H1 (cell line): ENCODE measurements around the gene ADAM30. TPM values are rescaled to one million over a fixed set of nuclear protein-coding genes. Genes with fewer than 3 reads are reported as not detected.

Experiments
- CTCF ChIA-PET: fragments of 300-600 bp; sonication (Branson Sonifier 250); formaldehyde crosslinking; loops from one replicate; lab custom pipeline; 2021; ENCODE audit not compliant: partially characterized antibody; lab: Charles Lee
- POLR2A ChIA-PET: fragments of 300-600 bp; sonication (Branson Sonifier 250); formaldehyde crosslinking; loops from one replicate; lab custom pipeline; 2021; ENCODE audit warnings: inconsistent platforms; ENCODE audit not compliant: partially characterized antibody; lab: Charles Lee
- DNase-seq, 2 experiments: peaks; one replicate each; pipeline versions ENCODE4 v3.0.0 to v3.0.0-alpha.2; 2010 to 2022; ENCODE audit warnings: low spot score in 2 of 2, low read depth in 1 of 2, mixed read lengths in 1 of 2
- FAIRE-seq: peaks from 2 replicates; lab custom pipeline; 2011; peaks lifted over from hg19 to GRCh38; lab: Jason Lieb, UNC
- H2AFZ ChIP-seq: 2 replicates; pipeline ENCODE4 v1.8.1; 2012; ENCODE audit warnings: low read length, inconsistent platforms
- H2AK5ac ChIP-seq: 2 replicates; pipeline ENCODE4 v1.6.1; 2013; ENCODE audit warnings: low read depth, low read length
- H2BK120ac ChIP-seq: replicated peaks from 2 replicates; pipeline ENCODE3; 2013; ENCODE audit warnings: low read depth, low read length, inconsistent platforms
- H2BK12ac ChIP-seq: 2 replicates; pipeline ENCODE4 v1.6.1; 2013; ENCODE audit warnings: low read depth, low read length
- H2BK15ac ChIP-seq: 2 replicates; pipeline ENCODE4 v1.6.1; 2013; ENCODE audit warnings: low read length
- H2BK20ac ChIP-seq: 2 replicates; pipeline ENCODE4 v1.6.1; 2013; ENCODE audit warnings: low read length
- H2BK5ac ChIP-seq: 2 replicates; pipeline ENCODE4 v1.6.1; 2013; ENCODE audit warnings: low read depth, low read length
- H3K14ac ChIP-seq: 2 replicates; pipeline ENCODE4 v1.6.1; 2013; ENCODE audit warnings: inconsistent platforms; ENCODE audit not compliant: insufficient read length
- H3K18ac ChIP-seq: 2 replicates; pipeline ENCODE4 v1.6.1; 2013; ENCODE audit warnings: low read length; ENCODE audit errors: extremely low read depth
- H3K23ac ChIP-seq: 2 replicates; pipeline ENCODE4 v1.6.1; 2013; ENCODE audit warnings: inconsistent platforms; ENCODE audit not compliant: insufficient read length
- H3K23me2 ChIP-seq: 2 replicates; pipeline ENCODE4 v1.6.1; 2013; ENCODE audit warnings: low read depth, low read length
- H3K27ac ChIP-seq: 2 replicates; pipeline ENCODE4 v1.6.1; 2011; ENCODE audit warnings: low read depth, low read length, inconsistent platforms
- H3K27me3 ChIP-seq, 4 experiments: replicated peaks in 1 of 4; 1 replicate in 1 of 4; 2 replicates in 3 of 4; pipeline versions ENCODE4 v1.6.1 to v1.8.1; 2011 to 2013; ENCODE audit warnings: low read length in 3 of 4, mild to moderate bottlenecking in 3 of 4, inconsistent platforms in 2 of 4, mixed read lengths in 2 of 4, moderate library complexity in 1 of 4; ENCODE audit not compliant: control insufficient read depth in 3 of 4, insufficient read depth in 3 of 4; ENCODE audit errors: extremely low read depth in 1 of 4
- H3K36me3 ChIP-seq, 4 experiments: 2 replicates each; pipeline versions ENCODE4 v1.6.1 to v1.8.1; 2011 to 2013; ENCODE audit warnings: mild to moderate bottlenecking in 4 of 4, low read length in 3 of 4, moderate library complexity in 2 of 4, control low read depth in 1 of 4, inconsistent platforms in 1 of 4; ENCODE audit not compliant: insufficient read depth in 4 of 4, control insufficient read depth in 2 of 4
- H3K4ac ChIP-seq: replicated peaks from 2 replicates; pipeline ENCODE3; 2013; ENCODE audit warnings: low read length, low read depth, mixed read lengths, inconsistent platforms; ENCODE audit not compliant: insufficient read length
- H3K4me1 ChIP-seq, 4 experiments: replicated peaks in 1 of 4; 1 replicate in 1 of 4; 2 replicates in 3 of 4; pipeline versions ENCODE4 v1.6.1 to v1.8.1; 2011 to 2013; ENCODE audit warnings: low read length in 3 of 4, inconsistent platforms in 2 of 4, mixed read lengths in 1 of 4; ENCODE audit not compliant: insufficient read depth in 4 of 4, control insufficient read depth in 3 of 4
- H3K4me2 ChIP-seq, 2 experiments: 2 replicates each; pipeline versions ENCODE4 v1.6.1 to v1.8.1; 2011 to 2013; ENCODE audit warnings: low read depth in 2 of 2, low read length in 2 of 2, control low read depth in 1 of 2, inconsistent platforms in 1 of 2, mild to moderate bottlenecking in 1 of 2; ENCODE audit not compliant: insufficient read depth in 1 of 2
- H3K4me3 ChIP-seq, 4 experiments: fragments of 200-600, 300-600 bp in 1 of 4; sonication (generic), shearing (Covaris generic), sonication (Bioruptor Twin) in 1 of 4; 2 replicates each; pipeline versions ENCODE4 v1.5.1 to v1.8.1; 2011 to 2016; ENCODE audit warnings: low read length in 4 of 4, low read depth in 3 of 4, control low read depth in 2 of 4, inconsistent platforms in 2 of 4, mild to moderate bottlenecking in 2 of 4, mixed read lengths in 1 of 4, moderate library complexity in 1 of 4; ENCODE audit not compliant: insufficient read depth in 2 of 4; ENCODE audit errors: extremely low read depth in 1 of 4
- H3K56ac ChIP-seq: replicated peaks from 2 replicates; pipeline ENCODE3; 2013; ENCODE audit warnings: low read depth, mild to moderate bottlenecking, mixed read lengths, low read length, inconsistent platforms; ENCODE audit not compliant: insufficient read length
- H3K79me1 ChIP-seq: 2 replicates; pipeline ENCODE4 v1.6.1; 2013; ENCODE audit warnings: low read depth, low read length, control low read depth
- H3K79me2 ChIP-seq, 2 experiments: 2 replicates each; pipeline versions ENCODE4 v1.6.1 to v1.8.1; 2012 to 2013; ENCODE audit warnings: low read length in 2 of 2, mild to moderate bottlenecking in 2 of 2, inconsistent platforms in 1 of 2; ENCODE audit not compliant: insufficient read depth in 2 of 2, control insufficient read depth in 1 of 2
- H3K9ac ChIP-seq, 4 experiments: replicated peaks in 1 of 4; 1 replicate in 1 of 4; 2 replicates in 3 of 4; pipeline versions ENCODE4 v1.6.1 to v1.8.1; 2011 to 2013; ENCODE audit warnings: low read depth in 3 of 4, low read length in 3 of 4, control low read depth in 2 of 4, mild to moderate bottlenecking in 2 of 4, moderate library complexity in 2 of 4, inconsistent platforms in 1 of 4; ENCODE audit errors: extremely low read depth in 1 of 4
- H3K9me3 ChIP-seq, 2 experiments: 2 replicates each; pipeline versions ENCODE4 v1.6.1 to v1.8.1; 2012 to 2013; ENCODE audit warnings: mild to moderate bottlenecking in 2 of 2, moderate library complexity in 2 of 2, control low read depth in 1 of 2, inconsistent platforms in 1 of 2, low read depth in 1 of 2, low read length in 1 of 2, mixed read lengths in 1 of 2; ENCODE audit not compliant: insufficient read depth in 2 of 2
- H4K20me1 ChIP-seq, 2 experiments: replicated peaks in 1 of 2; 2 replicates each; pipeline versions ENCODE3 to v1.8.1; 2011 to 2013; ENCODE audit warnings: inconsistent platforms in 2 of 2, low read length in 2 of 2, mild to moderate bottlenecking in 1 of 2; ENCODE audit not compliant: insufficient read depth in 2 of 2, control insufficient read depth in 1 of 2
- H4K5ac ChIP-seq: 2 replicates; pipeline ENCODE4 v1.6.1; 2013; ENCODE audit warnings: low read length, low read depth, mixed read lengths, inconsistent platforms; ENCODE audit not compliant: insufficient read length
- H4K8ac ChIP-seq: 2 replicates; pipeline ENCODE4 v1.8.0; 2013; ENCODE audit warnings: mild to moderate bottlenecking, moderate library complexity, low read length, inconsistent platforms; ENCODE audit not compliant: insufficient read depth; ENCODE audit errors: extremely low read depth
- H4K91ac ChIP-seq: replicated peaks from 2 replicates; pipeline ENCODE3; 2013; ENCODE audit warnings: low read length, mixed read lengths, inconsistent platforms; ENCODE audit not compliant: insufficient read length
- BACH1 ChIP-seq: IDR thresholded peaks from 2 replicates; pipeline ENCODE4 v1.6.1; 2012; ENCODE audit warnings: low read length, improper control_type of control experiment
- CEBPB ChIP-seq: IDR thresholded peaks from 2 replicates; pipeline ENCODE4 v1.6.1; 2012; ENCODE audit warnings: low read depth, low read length
- CHD1 ChIP-seq: IDR thresholded peaks from 2 replicates; pipeline ENCODE4 v1.6.1; 2012; ENCODE audit warnings: low read depth, low read length, improper control_type of control experiment
- HDAC2 ChIP-seq, 2 experiments: fragments of 300-600 bp in 1 of 2; sonication (generic) in 1 of 2; IDR thresholded peaks; 2 replicates each; pipeline ENCODE4 v1.6.1; 2011 to 2012; ENCODE audit warnings: low read depth in 2 of 2, low read length in 2 of 2, mild to moderate bottlenecking in 2 of 2, moderate library complexity in 2 of 2, borderline replicate concordance in 1 of 2, inconsistent platforms in 1 of 2
- NANOG ChIP-seq: IDR thresholded peaks from 2 replicates; pipeline ENCODE4 v1.6.1; 2011; ENCODE audit warnings: low read length, low read depth, mild to moderate bottlenecking, inconsistent platforms; ENCODE audit not compliant: insufficient read depth, poor library complexity, severe bottlenecking
- RFX5 ChIP-seq: IDR thresholded peaks from 2 replicates; pipeline ENCODE4 v1.6.1; 2011; ENCODE audit warnings: low read depth, low read length, improper control_type of control experiment, borderline replicate concordance
- RNF2 ChIP-seq: fragments of 200-900, 300-1000 bp; sonication (generic); IDR thresholded peaks from 2 replicates; pipeline ENCODE4 v1.7.1; 2016; ENCODE audit warnings: borderline replicate concordance, low read depth, mild to moderate bottlenecking, antibody characterized with exemption, low read length; ENCODE audit not compliant: poor library complexity, severe bottlenecking; ENCODE audit errors: missing control alignments
- SIRT6 ChIP-seq: IDR thresholded peaks from one replicate; pipeline ENCODE4 v1.7.1; 2012; ENCODE audit warnings: low read length, inconsistent platforms
- TCF12 ChIP-seq: IDR thresholded peaks from 2 replicates; pipeline ENCODE4 v1.6.1; 2011; ENCODE audit warnings: low read depth, mild to moderate bottlenecking, low read length
- WGBS, 2 experiments: shearing (Covaris generic) in 1 of 2; methylation state at CpG; one replicate each; pipeline versions ENCODE4 v1.1.6 to v1.1.7; 2013 to 2015; ENCODE audit warnings: low lambda C conversion rate in 2 of 2, mixed read lengths in 2 of 2, inconsistent platforms in 1 of 2, low coverage in 1 of 2, missing lambda C conversion rate in 1 of 2; ENCODE audit not compliant: insufficient replicate concordance in 2 of 2, insufficient coverage in 1 of 2, insufficient read length in 1 of 2; ENCODE audit errors: extremely low coverage in 1 of 2, missing lambda C conversion rate in 1 of 2; 5-methylcytosine and 5-hydroxymethylcytosine counted together
- polyA plus RNA-seq, 7 experiments: library from polyadenylated mRNA; depleted of rRNA in 3 of 7; stranded (reverse) in 5 of 7; unstranded in 2 of 7; fragments of >200 nt in 5 of 7; fragments of 200-250 nt in 2 of 7; gene quantifications; 1 replicate in 5 of 7; 2 replicates in 1 of 7; 4 replicates in 1 of 7; pipeline versions ENCODE4 v1.2.1 to v1.2.3, GENCODE V29; 2011 to 2013; ENCODE audit warnings: missing spikeins in 2 of 7, mixed read lengths in 2 of 7
- total RNA-seq: library from RNA; stranded (reverse); fragmentation: NEBNext Ultra II Directional; extraction: Animal tissue kit (Norgen Biotek cat#: 25700); gene quantifications from 2 replicates; pipeline ENCODE4 v1.2.1, GENCODE V29; 2021
- TF ChIP-seq, protein P1 (sequence below): IDR thresholded peaks from 2 replicates; pipeline ENCODE4 v1.6.1; 2012; ENCODE audit warnings: inconsistent platforms

ADAM30 gene
- total and polyA plus RNA-seq, 2 of the 8 experiments (the other 6 are each of a cell fraction or from before 2014, with no cell fraction given), result not detected

GRCh38 chr1:119898981-119899720 lies 2.8 kb upstream of the ADAM30 start:
- Histone ChIP-seq H3K4ac (no peak overlapping the region), H3K18ac (no peak overlapping the region), H3K4me1 (no peaks in the 10 kb centered on the region), H3K9me3 (no peaks in the 10 kb centered on the region), H4K20me1 (no peaks in the 10 kb centered on the region), H2BK20ac (no peak overlapping the region), H3K27me3 (peaks cover 0 to 8% (median 7%) of the 10 kb centered on the region in 4 experiments; a peak in 6 of 7 replicates), H3K79me2 (no peaks in the 10 kb centered on the region), H4K91ac (no peak overlapping the region), H2BK120ac (no peak overlapping the region), H3K9ac (no peak overlapping the region), H3K79me1 (no peaks in the 10 kb centered on the region), H3K23ac (no peak overlapping the region), H3K27ac (no peak overlapping the region), H2BK5ac (no peak overlapping the region), H3K4me3 (no peak overlapping the region), H3K36me3 (no peaks in the 10 kb centered on the region), H2BK12ac (no peak overlapping the region), H2AFZ (no peak overlapping the region), H4K5ac (no peak overlapping the region), H3K4me2 (no peak overlapping the region), H3K23me2 (no peaks in the 10 kb centered on the region), H3K14ac (no peak overlapping the region), H2AK5ac (no peak overlapping the region), H4K8ac (no peak overlapping the region), H2BK15ac (no peak overlapping the region), H3K56ac (no peak overlapping the region)
- ChIA-PET CTCF (interaction anchor here (0.7 to 4.5 kb wide), 8 partner anchors 13 to 72 kb away, joined by 3 to 26 read pairs (median 3); no protein-coding TSS in a partner anchor), POLR2A (no interaction called here)
- 92% methylated on average over 3 of the region's 3 CpGs; no CpG with 5 or more reads in 1 of the 2 experiments for WGBS, 2 experiments
- FAIRE-seq (no peak), DNase-seq (no peak)
- TF ChIP-seq RNF2, result no peak
- TF ChIP-seq, protein P1, sequence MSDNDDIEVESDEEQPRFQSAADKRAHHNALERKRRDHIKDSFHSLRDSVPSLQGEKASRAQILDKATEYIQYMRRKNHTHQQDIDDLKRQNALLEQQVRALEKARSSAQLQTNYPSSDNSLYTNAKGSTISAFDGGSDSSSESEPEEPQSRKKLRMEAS, result no peak
- TF ChIP-seq CEBPB, result no peak
- no peak for TF ChIP-seq SIRT6
- no peak for TF ChIP-seq CHD1
- no peak for TF ChIP-seq NANOG
- TF ChIP-seq TCF12, result no peak
- no peak for TF ChIP-seq RFX5
- no peak for TF ChIP-seq BACH1
- no peak for TF ChIP-seq HDAC2 (IDR thresholded peaks at IDR 0.05; ENCODE audit: borderline replicate concordance in 1 of 2, low read depth in 2 of 2, low read length in 2 of 2)
